ENCODE measurements around the gene GPSM1. TPM values are rescaled to one million over a fixed set of nuclear protein-coding genes. Genes with fewer than 3 reads are reported as not detected.

Gene GPSM1
- total RNA-seq, 1 experiment from 2014 or later = 14.2 TPM

- TF ChIP-seq GRHL2 (CRISPR knock-in tag; IDR thresholded peaks at IDR 0.05; ENCODE audit: insufficient replicate concordance, severe bottlenecking) (no peak), ZNF121 (CRISPR knock-in tag; IDR thresholded peaks at IDR 0.05) (no peak), RELA (CRISPR knock-in tag; IDR thresholded peaks at IDR 0.05; ENCODE audit: borderline replicate concordance) (no peak), E2F4 (CRISPR knock-in tag; IDR thresholded peaks at IDR 0.05; ENCODE audit: borderline replicate concordance, low read depth) (no peak), USF1 (CRISPR knock-in tag; IDR thresholded peaks at IDR 0.05) (no peak), SP1 (CRISPR knock-in tag; conservative IDR thresholded peaks at IDR 0.05) (no peak)
- TF ChIP-seq, protein P1, sequence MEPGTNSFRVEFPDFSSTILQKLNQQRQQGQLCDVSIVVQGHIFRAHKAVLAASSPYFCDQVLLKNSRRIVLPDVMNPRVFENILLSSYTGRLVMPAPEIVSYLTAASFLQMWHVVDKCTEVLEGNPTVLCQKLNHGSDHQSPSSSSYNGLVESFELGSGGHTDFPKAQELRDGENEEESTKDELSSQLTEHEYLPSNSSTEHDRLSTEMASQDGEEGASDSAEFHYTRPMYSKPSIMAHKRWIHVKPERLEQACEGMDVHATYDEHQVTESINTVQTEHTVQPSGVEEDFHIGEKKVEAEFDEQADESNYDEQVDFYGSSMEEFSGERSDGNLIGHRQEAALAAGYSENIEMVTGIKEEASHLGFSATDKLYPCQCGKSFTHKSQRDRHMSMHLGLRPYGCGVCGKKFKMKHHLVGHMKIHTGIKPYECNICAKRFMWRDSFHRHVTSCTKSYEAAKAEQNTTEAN (CRISPR knock-in tag; IDR thresholded peaks at IDR 0.05) = no peak
Observed at GRCh38 chr9:136316896-136317676, 10.3 kb upstream of the GPSM1 start (continued).

DNA sequence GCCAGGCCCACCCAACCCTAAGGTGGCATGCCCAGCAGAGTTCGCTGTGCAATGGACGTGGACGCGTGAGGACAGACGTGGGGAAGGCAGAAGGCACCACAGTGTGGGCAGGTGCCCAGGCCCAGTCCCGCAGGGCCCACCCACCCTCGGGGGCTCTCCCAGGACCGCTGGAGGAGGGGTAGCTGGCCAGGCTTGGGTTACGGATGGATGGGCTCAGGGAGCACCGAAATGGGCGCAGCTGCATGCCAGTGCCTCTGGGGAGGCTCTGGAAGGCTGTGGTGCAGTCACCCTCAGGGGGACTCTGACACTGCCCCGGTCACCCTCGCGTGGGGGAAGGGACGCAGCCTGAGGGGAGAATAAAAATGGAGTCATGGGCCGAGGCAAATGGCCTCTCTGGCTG, 9.6 kb upstream of the GPSM1 start:
- DNase-seq (ENCODE audit: low spot score) (no peak), ATAC-seq (no peak)
- no peak for TF ChIP-seq CBFB (CRISPR knock-in tag; IDR thresholded peaks at IDR 0.05; ENCODE audit: low read depth)
- no peak for TF ChIP-seq FOXK1 (CRISPR knock-in tag; IDR thresholded peaks at IDR 0.05)
- TF ChIP-seq ZNF671 (CRISPR knock-in tag; IDR thresholded peaks at IDR 0.05) = no peak
- TF ChIP-seq MXD4 (CRISPR knock-in tag; IDR thresholded peaks at IDR 0.05; ENCODE audit: borderline replicate concordance) = no peak
- TF ChIP-seq ZMAT4 (CRISPR knock-in tag; IDR thresholded peaks at IDR 0.05) = no peak
- no peak for TF ChIP-seq CDX4 (CRISPR knock-in tag; IDR thresholded peaks at IDR 0.05; ENCODE audit: borderline replicate concordance)
- H3K36me3 Mint-ChIP-seq = peaks cover 20% of the 10 kb centered on the region
- peaks cover 34% of the 10 kb centered on the region for H3K9me3 Mint-ChIP-seq
- H3K27ac Mint-ChIP-seq = no peak overlapping the region
- ChIA-PET POLR2A (interaction anchor here (0.6 kb wide), 1 partner anchor 92 kb away, joined by 3 read pairs; no protein-coding TSS in a partner anchor), CTCF (interaction anchor here (0.6 kb wide), 1 partner anchor 23 kb away, joined by 3 read pairs; no protein-coding TSS in a partner anchor)
- no peaks in the 10 kb centered on the region; the same call in 1 of the 2 replicates for H3K27me3 Mint-ChIP-seq (ENCODE audit: low read depth)
- H3K4me3 Mint-ChIP-seq = no peak overlapping the region
- no peaks in the 10 kb centered on the region for H3K4me1 Mint-ChIP-seq

- CTCF ChIA-PET = no interaction called here
- ATAC-seq = no peak
- no peak for DNase-seq (ENCODE audit: low spot score)
- no peak overlapping the region for H3K4me3 Mint-ChIP-seq
- H3K9me3 Mint-ChIP-seq = peaks cover 34% of the 10 kb centered on the region
- peaks cover 20% of the 10 kb centered on the region for H3K36me3 Mint-ChIP-seq
- no peaks in the 10 kb centered on the region; the same call in 1 of the 2 replicates for H3K27me3 Mint-ChIP-seq (ENCODE audit: low read depth)
- TF ChIP-seq FOXK1 (CRISPR knock-in tag; IDR thresholded peaks at IDR 0.05) (no peak), ZNF138 (CRISPR knock-in tag; conservative IDR thresholded peaks at IDR 0.05) (no peak), ZNF317 (CRISPR knock-in tag; IDR thresholded peaks at IDR 0.05; ENCODE audit: borderline replicate concordance, low read depth) (no peak), ZNF232 (CRISPR knock-in tag; IDR thresholded peaks at IDR 0.05) (no peak), MYBL2 (CRISPR knock-in tag; IDR thresholded peaks at IDR 0.05) (no peak), CDX4 (CRISPR knock-in tag; IDR thresholded peaks at IDR 0.05; ENCODE audit: borderline replicate concordance) (no peak)
- TF ChIP-seq, protein P2, sequence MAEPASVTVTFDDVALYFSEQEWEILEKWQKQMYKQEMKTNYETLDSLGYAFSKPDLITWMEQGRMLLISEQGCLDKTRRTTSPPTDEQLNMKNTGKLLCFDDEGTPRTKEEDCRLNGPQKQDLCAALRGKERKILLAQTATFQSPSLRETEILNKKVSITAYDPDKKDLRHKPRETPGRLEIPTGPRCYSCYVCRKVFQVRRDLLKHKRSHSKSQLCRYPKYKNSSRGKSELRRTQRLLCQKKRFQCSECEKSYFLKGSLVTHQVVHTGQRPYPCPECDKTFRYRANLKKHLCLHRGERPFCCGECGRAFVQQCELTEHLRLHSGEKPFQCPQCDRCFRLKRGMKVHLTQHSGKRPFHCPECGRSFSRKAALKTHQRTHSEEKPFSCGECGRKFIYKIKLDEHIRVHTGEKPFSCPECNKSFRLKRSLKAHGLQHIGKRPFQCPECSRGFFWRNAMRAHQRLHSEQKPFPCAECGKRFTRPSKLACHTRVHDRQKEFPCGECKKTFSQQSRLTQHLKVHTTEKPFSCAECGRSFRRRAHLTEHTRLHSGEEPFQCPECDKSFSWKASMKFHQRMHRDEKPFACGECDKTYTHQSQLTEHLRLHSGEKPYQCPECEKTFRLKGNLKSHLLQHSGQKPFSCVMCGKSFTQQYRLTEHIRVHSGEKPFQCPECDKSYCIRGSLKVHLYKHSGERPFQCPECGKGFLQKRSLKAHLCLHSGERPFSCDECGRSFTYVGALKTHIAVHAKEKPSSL (CRISPR knock-in tag; conservative IDR thresholded peaks at IDR 0.05) = no peak
- TF ChIP-seq, protein P3, sequence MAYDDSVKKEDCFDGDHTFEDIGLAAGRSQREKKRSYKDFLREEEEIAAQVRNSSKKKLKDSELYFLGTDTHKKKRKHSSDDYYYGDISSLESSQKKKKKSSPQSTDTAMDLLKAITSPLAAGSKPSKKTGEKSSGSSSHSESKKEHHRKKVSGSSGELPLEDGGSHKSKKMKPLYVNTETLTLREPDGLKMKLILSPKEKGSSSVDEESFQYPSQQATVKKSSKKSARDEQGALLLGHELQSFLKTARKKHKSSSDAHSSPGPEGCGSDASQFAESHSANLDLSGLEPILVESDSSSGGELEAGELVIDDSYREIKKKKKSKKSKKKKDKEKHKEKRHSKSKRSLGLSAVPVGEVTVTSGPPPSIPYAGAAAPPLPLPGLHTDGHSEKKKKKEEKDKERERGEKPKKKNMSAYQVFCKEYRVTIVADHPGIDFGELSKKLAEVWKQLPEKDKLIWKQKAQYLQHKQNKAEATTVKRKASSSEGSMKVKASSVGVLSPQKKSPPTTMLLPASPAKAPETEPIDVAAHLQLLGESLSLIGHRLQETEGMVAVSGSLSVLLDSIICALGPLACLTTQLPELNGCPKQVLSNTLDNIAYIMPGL (CRISPR knock-in tag; IDR thresholded peaks at IDR 0.05) = no peak
- no peaks in the 10 kb centered on the region for H3K4me1 Mint-ChIP-seq
- POLR2A ChIA-PET = interaction anchor here (0.6 kb wide), 1 partner anchor 93 kb away, joined by 3 read pairs; no protein-coding TSS in a partner anchor
- H3K27ac Mint-ChIP-seq = no peak overlapping the region
Observed at GRCh38 chr9:136318111-136318775, 9.1 kb upstream of the GPSM1 start.

Data from WTC11 (cell line).